Measurements from ENCODE around the gene TJP1. TPM values are rescaled to one million over a fixed set of nuclear protein-coding genes. Genes with fewer than 3 reads are reported as not detected.

Gene TJP1
- total RNA-seq, 1 experiment from 2014 or later: 159 TPM

DNA sequence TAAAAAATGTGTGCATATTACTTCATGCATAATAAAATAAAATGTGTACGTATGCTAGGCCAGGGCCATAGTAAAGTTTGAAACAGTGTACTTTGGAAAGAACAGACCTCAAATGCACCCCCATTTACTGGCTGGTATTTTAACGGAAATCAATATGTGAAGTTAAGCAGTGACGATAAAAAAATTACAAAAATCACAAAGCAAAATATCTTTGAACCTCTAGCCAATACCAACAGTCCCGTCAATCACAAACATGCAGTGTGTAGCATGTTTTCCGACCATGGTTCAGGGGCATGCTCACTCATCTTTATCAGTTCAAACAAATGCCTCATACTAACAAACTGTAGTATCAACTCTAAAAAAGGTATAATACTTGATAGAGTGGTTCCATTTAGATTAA, 121.1 kb downstream of the TJP1 start:
- Histone ChIP-seq H4K20me1 (ENCODE audit: insufficient read depth) (no peaks in the 10 kb centered on the region; the same call in 1 of the 2 replicates), H3K36me3 (ENCODE audit: low read depth) (no peaks in the 10 kb centered on the region), H3K9me3 (ENCODE audit: insufficient read depth, low read depth) (no peaks in the 10 kb centered on the region), H2AFZ (no peak overlapping the region), H3K4me2 (no peak overlapping the region), H3F3A (ENCODE audit: insufficient read depth, low read depth) (no peaks in the 10 kb centered on the region), H3K27me3 (ENCODE audit: insufficient read depth, low read depth) (no peaks in the 10 kb centered on the region), H3K27ac (no peak overlapping the region), H3K79me2 (ENCODE audit: low read depth) (no peaks in the 10 kb centered on the region), H3K9me2 (ENCODE audit: insufficient read depth) (no peaks in the 10 kb centered on the region), H3K4me1 (replicated peaks; ENCODE audit: insufficient read depth) (no peaks in the 10 kb centered on the region), H3K4me3 (no peak overlapping the region)
- TF ChIP-seq EZH2 (IDR thresholded peaks at IDR 0.05; ENCODE audit: low read depth): no peak
- no TSS peak for BruUV-seq (replicated peaks)
- no peak for DNase-seq
- ChIA-PET CTCF (no interaction called here), POLR2A (ENCODE audit: unreplicated experiment) (no interaction called here)
- intact Hi-C loops (cut with micrococcal nuclease; ENCODE audit: unreplicated experiment): no loop called here

DNA sequence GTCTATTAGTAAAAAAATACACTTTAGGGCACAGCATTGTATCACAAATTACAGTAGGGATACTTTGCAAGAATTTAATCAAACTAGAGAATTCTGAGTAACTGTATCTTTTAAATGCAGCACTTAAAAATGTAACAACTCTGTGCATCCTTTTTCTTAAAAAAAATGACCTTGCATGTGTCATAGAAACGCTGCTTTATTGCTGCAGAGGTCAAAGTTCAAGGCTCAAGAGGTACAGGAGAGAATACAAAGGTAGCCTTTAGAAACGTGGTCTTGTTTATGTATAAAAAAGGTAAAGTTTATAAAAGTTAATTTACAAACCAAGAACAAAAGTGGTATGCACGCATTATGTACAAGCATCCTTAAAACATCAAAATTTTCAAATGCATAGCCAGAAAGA, 122.0 kb downstream of the TJP1 start:
- H3K79me2 ChIP-seq (ENCODE audit: low read depth): no peaks in the 10 kb centered on the region
- ChIA-PET CTCF (no interaction called here), POLR2A (ENCODE audit: unreplicated experiment) (interaction anchor here (0.7 kb wide), 1 partner anchor 113 kb away, joined by 6 read pairs; no protein-coding TSS in a partner anchor)
- H3F3A ChIP-seq (ENCODE audit: insufficient read depth, low read depth): no peaks in the 10 kb centered on the region
- no peaks in the 10 kb centered on the region for H3K9me3 ChIP-seq (ENCODE audit: insufficient read depth, low read depth)
- H3K4me1 ChIP-seq (replicated peaks; ENCODE audit: insufficient read depth): no peaks in the 10 kb centered on the region
- H3K27me3 ChIP-seq (ENCODE audit: insufficient read depth, low read depth): no peaks in the 10 kb centered on the region
- no peaks in the 10 kb centered on the region for H3K36me3 ChIP-seq (ENCODE audit: low read depth)
- H3K9me2 ChIP-seq (ENCODE audit: insufficient read depth): no peaks in the 10 kb centered on the region
- no peak for TF ChIP-seq EZH2 (IDR thresholded peaks at IDR 0.05; ENCODE audit: low read depth)
- TF ChIP-seq, protein P1, sequence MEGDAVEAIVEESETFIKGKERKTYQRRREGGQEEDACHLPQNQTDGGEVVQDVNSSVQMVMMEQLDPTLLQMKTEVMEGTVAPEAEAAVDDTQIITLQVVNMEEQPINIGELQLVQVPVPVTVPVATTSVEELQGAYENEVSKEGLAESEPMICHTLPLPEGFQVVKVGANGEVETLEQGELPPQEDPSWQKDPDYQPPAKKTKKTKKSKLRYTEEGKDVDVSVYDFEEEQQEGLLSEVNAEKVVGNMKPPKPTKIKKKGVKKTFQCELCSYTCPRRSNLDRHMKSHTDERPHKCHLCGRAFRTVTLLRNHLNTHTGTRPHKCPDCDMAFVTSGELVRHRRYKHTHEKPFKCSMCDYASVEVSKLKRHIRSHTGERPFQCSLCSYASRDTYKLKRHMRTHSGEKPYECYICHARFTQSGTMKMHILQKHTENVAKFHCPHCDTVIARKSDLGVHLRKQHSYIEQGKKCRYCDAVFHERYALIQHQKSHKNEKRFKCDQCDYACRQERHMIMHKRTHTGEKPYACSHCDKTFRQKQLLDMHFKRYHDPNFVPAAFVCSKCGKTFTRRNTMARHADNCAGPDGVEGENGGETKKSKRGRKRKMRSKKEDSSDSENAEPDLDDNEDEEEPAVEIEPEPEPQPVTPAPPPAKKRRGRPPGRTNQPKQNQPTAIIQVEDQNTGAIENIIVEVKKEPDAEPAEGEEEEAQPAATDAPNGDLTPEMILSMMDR (conservative IDR thresholded peaks at IDR 0.05): no peak
- intact Hi-C loops (cut with micrococcal nuclease; ENCODE audit: unreplicated experiment): no loop called here
- no peak overlapping the region for H2AFZ ChIP-seq
- H3K27ac ChIP-seq: no peak overlapping the region
- no peaks in the 10 kb centered on the region; the same call in 1 of the 2 replicates for H4K20me1 ChIP-seq (ENCODE audit: insufficient read depth)
- no TSS peak for BruUV-seq (replicated peaks)
- H3K4me3 ChIP-seq: no peak overlapping the region
- H3K4me2 ChIP-seq: no peak overlapping the region
- DNase-seq: no peak

DNA sequence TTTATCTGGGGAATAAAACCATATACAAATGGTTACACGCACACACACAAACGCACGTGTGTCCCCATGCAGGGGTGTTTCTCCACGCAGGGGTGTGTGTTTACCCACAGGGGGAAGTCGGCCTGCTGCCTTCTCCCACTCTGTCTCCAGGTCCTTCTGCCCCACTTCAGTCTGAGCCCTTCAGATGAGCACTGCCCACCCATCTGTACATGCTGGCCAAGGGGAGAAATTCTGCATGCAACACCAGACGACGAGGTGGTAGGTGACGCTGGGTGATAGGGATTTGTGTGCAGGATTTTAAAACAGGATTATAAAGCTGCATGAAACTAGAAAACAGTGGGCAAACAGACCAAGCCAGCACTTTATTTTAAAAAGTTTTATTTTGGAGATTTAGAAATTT, 122.5 kb downstream of the TJP1 start:
- Histone ChIP-seq H3K4me2 (no peak overlapping the region), H3K79me2 (ENCODE audit: low read depth) (no peaks in the 10 kb centered on the region), H3K9me3 (ENCODE audit: insufficient read depth, low read depth) (no peaks in the 10 kb centered on the region)

DNA sequence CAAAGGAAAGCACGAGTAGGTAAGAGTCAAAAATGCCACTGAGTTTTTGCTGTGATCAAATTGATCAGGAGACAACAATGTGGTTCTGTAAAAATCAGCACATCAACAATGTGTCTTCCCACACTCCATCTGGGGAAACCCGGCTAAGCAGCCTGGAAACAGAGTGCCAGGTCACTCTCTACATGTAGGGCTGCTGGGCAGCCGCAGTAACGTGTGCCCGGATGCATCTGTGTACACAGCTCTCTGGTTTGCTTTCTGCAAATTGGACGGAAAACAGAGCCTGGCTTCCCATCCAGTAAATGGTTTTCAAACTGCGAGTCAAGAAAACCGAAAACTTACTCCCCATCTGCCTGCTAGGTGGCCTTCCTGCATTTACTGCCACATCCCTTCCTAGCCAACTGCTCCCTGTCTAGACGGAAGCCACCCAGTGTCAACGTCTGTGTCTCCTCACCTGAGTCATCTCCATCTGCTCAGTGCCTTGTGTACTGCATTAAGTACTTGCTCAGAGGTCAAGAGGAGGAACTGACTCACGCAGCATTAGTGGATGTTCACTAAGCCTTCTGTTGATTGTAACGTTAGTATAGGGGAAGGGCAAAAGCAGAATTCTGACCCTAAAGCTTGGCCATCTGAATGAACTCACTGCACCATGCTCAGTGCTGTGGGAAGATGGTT, 124.1 kb downstream of the TJP1 start:
- H3K36me3 ChIP-seq (ENCODE audit: low read depth): no peaks in the 10 kb centered on the region

More for the DNA sequence above, 122.5 kb downstream of the TJP1 start:
- H3K4me1 ChIP-seq (replicated peaks; ENCODE audit: insufficient read depth): no peaks in the 10 kb centered on the region
- no peak overlapping the region for H3K4me3 ChIP-seq
- no peak overlapping the region for H2AFZ ChIP-seq
- H3F3A ChIP-seq (ENCODE audit: insufficient read depth, low read depth): no peaks in the 10 kb centered on the region
- no peaks in the 10 kb centered on the region for H3K9me2 ChIP-seq (ENCODE audit: insufficient read depth)
- no peak for DNase-seq
- CTCF ChIA-PET: no interaction called here
- POLR2A ChIA-PET (ENCODE audit: unreplicated experiment): no interaction called here
- H3K27me3 ChIP-seq (ENCODE audit: insufficient read depth, low read depth): no peaks in the 10 kb centered on the region
- no peaks in the 10 kb centered on the region; the same call in 1 of the 2 replicates for H4K20me1 ChIP-seq (ENCODE audit: insufficient read depth)
- no peak overlapping the region for H3K27ac ChIP-seq
- intact Hi-C loops (cut with micrococcal nuclease; ENCODE audit: unreplicated experiment): no loop called here
- no peaks in the 10 kb centered on the region for H3K36me3 ChIP-seq (ENCODE audit: low read depth)
- no peak for TF ChIP-seq EZH2 (IDR thresholded peaks at IDR 0.05; ENCODE audit: low read depth)
- BruUV-seq (replicated peaks): no TSS peak

More for the DNA sequence above, 124.1 kb downstream of the TJP1 start:
- H3K4me2 ChIP-seq: no peak overlapping the region
- H4K20me1 ChIP-seq (ENCODE audit: insufficient read depth): no peaks in the 10 kb centered on the region; the same call in 1 of the 2 replicates
- no peak overlapping the region for H3K27ac ChIP-seq
- POLR2A ChIA-PET (ENCODE audit: unreplicated experiment): no interaction called here
- H3K9me2 ChIP-seq (ENCODE audit: insufficient read depth): no peaks in the 10 kb centered on the region
- H3K9me3 ChIP-seq (ENCODE audit: insufficient read depth, low read depth): no peaks in the 10 kb centered on the region
- no peak overlapping the region for H2AFZ ChIP-seq
- no peaks in the 10 kb centered on the region for H3K79me2 ChIP-seq (ENCODE audit: low read depth)
- TF ChIP-seq, protein P1 (conservative IDR thresholded peaks at IDR 0.05): no peak
- TF ChIP-seq EZH2 (IDR thresholded peaks at IDR 0.05; ENCODE audit: low read depth): no peak
- H3K27me3 ChIP-seq (ENCODE audit: insufficient read depth, low read depth): no peaks in the 10 kb centered on the region
- CTCF ChIA-PET: no interaction called here
- DNase-seq: peak in 1 of 2 experiments; percentile 39
- no peak overlapping the region for H3K4me3 ChIP-seq
- intact Hi-C loops (cut with micrococcal nuclease; ENCODE audit: unreplicated experiment): no loop called here
- H3K4me1 ChIP-seq (replicated peaks; ENCODE audit: insufficient read depth): no peaks in the 10 kb centered on the region
- no peaks in the 10 kb centered on the region for H3F3A ChIP-seq (ENCODE audit: insufficient read depth, low read depth)
- no TSS peak for BruUV-seq (replicated peaks)

All from PC-9 (cell line).